ENCODE results near the gene PIAS3. TPM values are rescaled to one million over a fixed set of nuclear protein-coding genes. Genes with fewer than 3 reads are reported as not detected.
A peak's percentile ranks its signal among the peaks of the same experiment; 100 is the strongest.

Gene PIAS3
- total and polyA plus RNA-seq, 5 donors: 16.6 to 19.4 (median 18.4) TPM

- no peaks in the 10 kb centered on the region for H3K9me3 ChIP-seq (ENCODE audit: control insufficient read depth, low read length)
- ATAC-seq (peak; percentile 89 to 92), DNase-seq (peak; percentile 93 to 97 (median 94))
- no peaks in the 10 kb centered on the region for H3K27me3 ChIP-seq (ENCODE audit: control insufficient read depth, insufficient read depth)
- peak overlapping the region; percentile 2 for H3K4me3 ChIP-seq (ENCODE audit: low read length)
- intact Hi-C loops (cut with DNase I): loop anchor here (5.0 to 10.0 kb wide), 3 partner anchors 73 to 123 kb away; partner anchors contain the start of genes ANKRD34A (in 1 of the 4) and POLR3GL (in 1 of the 4)
- H3K27ac ChIP-seq (ENCODE audit: low read length): peak overlapping the region; percentile 86
- peaks cover 9% of the 10 kb centered on the region for H3K4me1 ChIP-seq (ENCODE audit: control insufficient read depth, insufficient read depth, low read length)
- WGBS: 1% methylated on average over 6 of the region's 6 CpGs
These were observed 33.0 kb upstream of the PIAS3 start for GRCh38 chr1:145891587-145892485.

GRCh38 chr1:145891143-145891542 is 32.3 kb upstream of the PIAS3 start:
- no peak overlapping the region for H3K4me3 ChIP-seq (ENCODE audit: low read length)
- WGBS: 36% methylated on average over 1 of the region's 1 CpG
- H3K27me3 ChIP-seq (ENCODE audit: control insufficient read depth, insufficient read depth): no peaks in the 10 kb centered on the region
- H3K27ac ChIP-seq (ENCODE audit: low read length): peak overlapping the region; percentile 86
- peak; percentile 28 to 71 for ATAC-seq
- H3K9me3 ChIP-seq (ENCODE audit: control insufficient read depth, low read length): no peaks in the 10 kb centered on the region
- DNase-seq: no peak
- intact Hi-C loops (cut with DNase I): loop anchor here (5.0 to 10.0 kb wide), 3 partner anchors 74 to 124 kb away; partner anchors contain the start of genes ANKRD34A (in 1 of the 4) and POLR3GL (in 1 of the 4)
- H3K4me1 ChIP-seq (ENCODE audit: control insufficient read depth, insufficient read depth, low read length): peaks cover 9% of the 10 kb centered on the region

- DNase-seq: no peak
- ATAC-seq: no peak
- no peaks in the 10 kb centered on the region for H3K9me3 ChIP-seq (ENCODE audit: control insufficient read depth, low read length)
- intact Hi-C loops (cut with DNase I): loop anchor here (5.0 to 10.0 kb wide), 3 partner anchors 75 to 125 kb away; partner anchors contain the start of genes ANKRD34A (in 1 of the 4) and POLR3GL (in 1 of the 4)
- no peak overlapping the region for H3K27ac ChIP-seq (ENCODE audit: low read length)
- H3K4me1 ChIP-seq (ENCODE audit: control insufficient read depth, insufficient read depth, low read length): peaks cover 9% of the 10 kb centered on the region
- 73% methylated on average over 3 of the region's 3 CpGs for WGBS
- no peaks in the 10 kb centered on the region for H3K27me3 ChIP-seq (ENCODE audit: control insufficient read depth, insufficient read depth)
- no peak overlapping the region for H3K4me3 ChIP-seq (ENCODE audit: low read length)
These were observed 30.8 kb upstream of the PIAS3 start for GRCh38 chr1:145889722-145890121.

GRCh38 chr1:145887631-145888030 is 28.8 kb upstream of the PIAS3 start:
- 75% methylated on average over 5 of the region's 5 CpGs for WGBS
- Histone ChIP-seq H3K4me1 (ENCODE audit: control insufficient read depth, insufficient read depth, low read length) (peaks cover 6% of the 10 kb centered on the region), H3K9me3 (ENCODE audit: control insufficient read depth, low read length) (no peaks in the 10 kb centered on the region), H3K4me3 (ENCODE audit: low read length) (no peak overlapping the region), H3K27ac (ENCODE audit: low read length) (no peak overlapping the region), H3K27me3 (ENCODE audit: control insufficient read depth, insufficient read depth) (no peaks in the 10 kb centered on the region)
- ATAC-seq (no peak), DNase-seq (no peak)
- intact Hi-C loops (cut with DNase I): no loop called here

- Histone ChIP-seq H3K27me3 (ENCODE audit: control insufficient read depth, insufficient read depth) (no peaks in the 10 kb centered on the region), H3K4me3 (ENCODE audit: low read length) (peak overlapping the region; percentile 60), H3K4me1 (ENCODE audit: control insufficient read depth, insufficient read depth, low read length) (peaks cover 3% of the 10 kb centered on the region), H3K9me3 (ENCODE audit: control insufficient read depth, low read length) (no peaks in the 10 kb centered on the region), H3K27ac (ENCODE audit: low read length) (no peak overlapping the region)
- DNase-seq (no peak), ATAC-seq (peak in 1 of 2 donors; percentile 6)
- 51% methylated on average over 8 of the region's 8 CpGs for WGBS
- intact Hi-C loops (cut with DNase I): no loop called here
These were observed 27.9 kb upstream of the PIAS3 start for GRCh38 chr1:145886816-145887215.

GRCh38 chr1:145886390-145886789 is 27.5 kb upstream of the PIAS3 start:
- no peaks in the 10 kb centered on the region for H3K4me1 ChIP-seq (ENCODE audit: control insufficient read depth, insufficient read depth, low read length)
- WGBS: 35% methylated on average over 11 of the region's 11 CpGs
- H3K9me3 ChIP-seq (ENCODE audit: control insufficient read depth, low read length): no peaks in the 10 kb centered on the region
- H3K27ac ChIP-seq (ENCODE audit: low read length): peak overlapping the region; percentile 46
- DNase-seq: no peak
- H3K27me3 ChIP-seq (ENCODE audit: control insufficient read depth, insufficient read depth): no peaks in the 10 kb centered on the region
- intact Hi-C loops (cut with DNase I): no loop called here
- ATAC-seq: peak; percentile 18 to 20
- H3K4me3 ChIP-seq (ENCODE audit: low read length): peak overlapping the region; percentile 60

GRCh38 chr1:145885738-145886287 is 26.9 kb upstream of the PIAS3 start, which contains the start of gene ANKRD35:
ANKRD35 (minus strand) TSS chr1:145885866; CDS start chr1:145885758, 108 bp downstream.
- 1% methylated on average over 36 of the region's 36 CpGs for WGBS
- Histone ChIP-seq H3K27me3 (ENCODE audit: control insufficient read depth, insufficient read depth) (no peaks in the 10 kb centered on the region), H3K9me3 (ENCODE audit: control insufficient read depth, low read length) (no peaks in the 10 kb centered on the region), H3K4me1 (ENCODE audit: control insufficient read depth, insufficient read depth, low read length) (no peaks in the 10 kb centered on the region), H3K4me3 (ENCODE audit: low read length) (peak within 1 kb of the TSS; percentile 60), H3K27ac (ENCODE audit: low read length) (peak within 1 kb of the TSS; percentile 46)
- DNase-seq (peak; percentile 89 to 97 (median 95)), ATAC-seq (peak; percentile 95)
- intact Hi-C loops (cut with DNase I): no loop called here

GRCh38 chr1:145884675-145885074 is 25.8 kb upstream of the PIAS3 start:
- no peak overlapping the region for H3K27ac ChIP-seq (ENCODE audit: low read length)
- no peaks in the 10 kb centered on the region for H3K4me1 ChIP-seq (ENCODE audit: control insufficient read depth, insufficient read depth, low read length)
- no peaks in the 10 kb centered on the region for H3K27me3 ChIP-seq (ENCODE audit: control insufficient read depth, insufficient read depth)
- intact Hi-C loops (cut with DNase I): no loop called here
- 84% methylated on average over 1 of the region's 1 CpG for WGBS
- H3K9me3 ChIP-seq (ENCODE audit: control insufficient read depth, low read length): no peaks in the 10 kb centered on the region
- H3K4me3 ChIP-seq (ENCODE audit: low read length): no peak overlapping the region
- DNase-seq (no peak), ATAC-seq (no peak)

- WGBS: 57% methylated on average over 5 of the region's 5 CpGs
- intact Hi-C loops (cut with DNase I): no loop called here
These were observed 20.9 kb upstream of the PIAS3 start for GRCh38 chr1:145879775-145880174.

GRCh38 chr1:145878724-145879123 is 19.8 kb upstream of the PIAS3 start:
- no peaks in the 10 kb centered on the region for H3K27me3 ChIP-seq (ENCODE audit: control insufficient read depth, insufficient read depth)
- H3K4me1 ChIP-seq (ENCODE audit: control insufficient read depth, insufficient read depth, low read length): no peaks in the 10 kb centered on the region
- no peak for ATAC-seq
- no peak for DNase-seq
- WGBS: 72% methylated on average over 2 of the region's 2 CpGs
- H3K4me3 ChIP-seq (ENCODE audit: low read length): no peak overlapping the region
- intact Hi-C loops (cut with DNase I): no loop called here
- H3K27ac ChIP-seq (ENCODE audit: low read length): no peak overlapping the region
- no peaks in the 10 kb centered on the region for H3K9me3 ChIP-seq (ENCODE audit: control insufficient read depth, low read length)

More at GRCh38 chr1:145879775-145880174, 20.9 kb upstream of the PIAS3 start:
- H3K27me3 ChIP-seq (ENCODE audit: control insufficient read depth, insufficient read depth): no peaks in the 10 kb centered on the region
- no peaks in the 10 kb centered on the region for H3K9me3 ChIP-seq (ENCODE audit: control insufficient read depth, low read length)
- no peaks in the 10 kb centered on the region for H3K4me1 ChIP-seq (ENCODE audit: control insufficient read depth, insufficient read depth, low read length)
- no peak for DNase-seq
- no peak overlapping the region for H3K27ac ChIP-seq (ENCODE audit: low read length)
- peak in 1 of 2 donors; percentile 42 for ATAC-seq
- no peak overlapping the region for H3K4me3 ChIP-seq (ENCODE audit: low read length)

GRCh38 chr1:145877923-145878486 is 19.1 kb upstream of the PIAS3 start:
- DNase-seq (no peak), ATAC-seq (no peak)
- H3K27me3 ChIP-seq (ENCODE audit: control insufficient read depth, insufficient read depth): no peaks in the 10 kb centered on the region
- intact Hi-C loops (cut with DNase I): no loop called here
- no peak overlapping the region for H3K27ac ChIP-seq (ENCODE audit: low read length)
- no peak overlapping the region for H3K4me3 ChIP-seq (ENCODE audit: low read length)
- H3K4me1 ChIP-seq (ENCODE audit: control insufficient read depth, insufficient read depth, low read length): no peaks in the 10 kb centered on the region
- 82% methylated on average over 7 of the region's 7 CpGs for WGBS
- H3K9me3 ChIP-seq (ENCODE audit: control insufficient read depth, low read length): no peaks in the 10 kb centered on the region

Measured in right cardiac atrium (tissue), 5 donors.